NCI-H1694 (cell line): ENCODE results near the gene AAR2.

Experiments used
- DNase-seq: peaks from one replicate; lab custom pipeline; 2025; lab: John Stamatoyannopoulos, UW

AAR2 gene

DNA sequence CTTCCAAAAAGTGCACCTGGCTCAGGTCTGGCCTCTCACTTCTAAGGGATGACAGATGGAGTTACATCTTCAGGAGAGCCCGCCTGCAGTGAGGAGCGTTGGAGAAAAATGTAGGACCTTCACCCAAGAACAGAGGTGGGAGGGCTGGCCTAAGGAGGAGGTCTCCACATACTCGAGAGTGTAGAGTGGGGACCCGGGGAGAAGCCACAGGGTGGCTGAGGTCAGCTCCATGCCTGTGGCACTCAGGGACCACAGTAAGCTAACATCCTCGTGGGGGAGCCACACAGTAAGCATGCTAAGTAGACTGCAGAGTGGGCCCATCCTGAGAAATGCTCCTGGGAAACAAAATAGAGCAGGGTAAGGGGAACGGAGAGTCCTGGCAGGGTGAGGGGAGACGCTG is 24.0 kb downstream of the AAR2 start:
- DNase-seq = no peak

DNA sequence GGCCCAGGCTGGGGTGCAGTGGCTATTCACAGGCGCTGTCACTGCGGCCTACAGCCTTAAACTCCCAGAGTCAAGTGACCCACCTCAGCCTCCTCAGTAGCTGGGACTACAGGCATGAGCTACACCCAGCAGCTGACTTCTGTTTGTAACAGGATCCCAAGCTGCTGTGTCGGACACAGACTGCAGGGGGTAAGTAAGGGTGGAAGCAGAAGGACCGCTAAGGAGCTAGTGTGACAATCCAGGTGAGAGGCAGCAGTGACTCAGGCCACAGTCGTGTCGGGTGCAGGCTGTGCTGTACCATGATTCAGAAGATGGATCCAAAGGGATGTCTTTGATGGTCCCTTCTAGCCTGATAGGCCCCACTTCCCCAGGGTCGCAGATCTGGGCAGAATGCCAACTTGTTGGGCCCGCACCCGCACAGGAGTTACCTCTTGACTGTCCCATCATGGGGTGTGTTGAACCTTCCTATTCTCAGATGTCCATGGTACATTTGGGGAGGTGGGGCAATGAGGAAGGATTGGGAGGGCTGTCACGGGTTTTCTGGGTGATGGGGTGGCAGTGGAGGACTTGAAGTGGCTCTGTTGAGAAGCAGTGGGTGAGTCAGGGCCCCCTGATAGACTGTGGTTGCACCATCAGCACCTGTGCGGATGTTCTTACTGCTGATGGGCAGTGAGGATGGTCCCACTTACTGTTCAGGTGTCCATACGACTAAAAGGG is 25.3 kb downstream of the AAR2 start:
- no peak for DNase-seq

- no peak for DNase-seq
Measured at GRCh38 chr20:36262440-36262839, 26.2 kb downstream of the AAR2 start.

- DNase-seq = no peak
Measured at GRCh38 chr20:36264426-36265246, 28.4 kb downstream of the AAR2 start.

DNA sequence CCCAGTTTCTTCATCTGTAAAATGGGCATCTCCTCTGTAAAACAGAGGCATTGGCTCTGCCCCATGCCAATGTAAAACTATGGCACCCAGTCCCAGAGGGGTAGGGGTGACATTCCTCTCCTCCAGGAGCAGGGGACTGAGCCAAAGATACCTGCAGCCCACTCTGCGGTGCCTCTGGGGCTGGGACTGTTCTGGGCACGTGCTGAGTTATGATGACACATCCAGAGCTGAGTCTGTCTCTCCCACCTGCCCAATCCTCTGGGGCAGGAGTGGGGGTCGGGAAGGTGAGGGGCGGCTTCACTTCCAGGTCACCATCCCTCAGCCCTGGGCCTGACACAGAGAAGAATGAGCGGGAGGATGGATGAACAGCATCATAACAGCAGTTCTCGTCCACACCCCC is 29.9 kb downstream of the AAR2 start:
- no peak for DNase-seq

DNA sequence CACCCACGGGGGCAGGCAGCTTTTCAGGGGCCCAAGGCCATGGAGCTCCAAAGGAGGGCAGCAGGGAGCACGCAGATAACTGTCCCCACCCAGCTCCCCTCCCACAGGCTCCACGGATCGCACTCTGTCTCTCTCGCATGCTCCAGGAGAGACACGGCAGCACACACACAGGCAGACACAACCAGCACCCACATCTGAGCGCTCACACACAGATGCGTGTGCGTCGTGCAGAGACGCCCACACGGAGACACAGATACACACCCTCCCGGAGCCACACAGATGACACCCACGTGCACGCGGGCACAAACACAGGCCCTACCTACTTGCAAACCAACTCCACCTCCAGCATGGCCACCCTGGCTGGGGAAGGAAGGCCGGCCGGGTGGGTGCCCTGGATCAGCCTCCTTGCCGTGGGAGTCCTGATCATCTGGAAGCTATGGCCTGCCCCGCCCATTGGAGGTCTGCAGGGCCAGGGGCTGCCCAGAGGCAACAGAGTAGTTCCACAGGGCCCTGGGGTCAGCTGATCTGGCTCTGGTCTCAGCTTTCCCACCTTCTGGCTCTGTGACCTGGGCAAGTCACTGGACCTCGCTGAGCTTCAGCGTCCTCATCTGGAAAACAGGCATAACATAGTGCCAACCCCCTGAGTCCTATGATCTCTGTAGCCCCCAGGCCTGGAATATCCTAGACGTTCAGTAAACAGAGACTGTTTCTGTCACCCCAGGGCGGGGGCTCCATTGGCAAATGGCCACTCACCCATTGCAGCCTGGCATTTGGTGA is 31.5 kb downstream of the AAR2 start:
- DNase-seq = no peak

DNA sequence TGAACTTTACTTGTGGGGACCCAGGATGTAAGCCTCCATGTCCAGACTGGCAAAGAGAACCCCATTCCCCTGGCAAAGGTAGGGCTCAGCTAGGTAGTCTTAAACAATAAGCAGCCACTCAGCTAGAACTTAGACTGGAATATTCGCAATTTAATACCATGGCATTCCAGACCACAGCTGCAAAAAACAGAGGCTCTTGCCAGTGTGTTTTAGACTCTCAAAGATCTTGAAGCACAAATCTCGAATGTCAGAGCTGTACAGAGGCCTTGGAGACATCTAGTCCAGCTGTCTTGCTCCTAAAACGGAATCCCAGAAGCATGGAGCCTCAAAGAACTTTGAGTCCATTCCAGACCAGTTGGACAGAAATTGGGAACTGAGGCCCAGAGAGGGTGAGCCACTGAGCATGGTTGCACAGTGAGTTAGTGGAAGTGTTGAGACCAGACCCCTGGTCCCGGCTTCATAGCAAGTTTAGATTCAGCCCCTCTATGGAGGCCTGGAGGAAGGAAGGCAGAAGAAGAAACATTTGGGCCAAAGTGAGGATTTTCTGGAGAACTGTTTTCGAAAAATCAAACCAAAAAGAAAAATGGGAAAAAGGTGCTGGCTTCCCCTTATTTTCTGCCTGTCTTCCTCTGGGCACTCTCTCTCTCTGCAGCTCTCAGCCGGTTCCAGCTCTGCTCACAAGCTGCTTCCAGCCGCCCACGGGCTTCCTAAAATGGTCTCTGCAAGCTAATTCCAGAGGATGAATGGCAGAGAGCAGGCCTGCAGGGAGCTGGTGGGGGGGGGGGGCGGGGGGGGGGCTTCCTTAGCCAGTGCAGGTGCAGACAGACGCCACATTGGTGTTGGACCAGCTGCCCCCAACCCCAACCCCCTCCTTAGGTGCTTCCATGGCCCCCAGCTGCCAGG is 32.4 kb downstream of the AAR2 start:
- DNase-seq = no peak

- no peak for DNase-seq
Measured at GRCh38 chr20:36269507-36269906, 33.2 kb downstream of the AAR2 start.

GRCh38 chr20:36270744-36271638 is 34.7 kb downstream of the AAR2 start:
- no peak for DNase-seq

DNA sequence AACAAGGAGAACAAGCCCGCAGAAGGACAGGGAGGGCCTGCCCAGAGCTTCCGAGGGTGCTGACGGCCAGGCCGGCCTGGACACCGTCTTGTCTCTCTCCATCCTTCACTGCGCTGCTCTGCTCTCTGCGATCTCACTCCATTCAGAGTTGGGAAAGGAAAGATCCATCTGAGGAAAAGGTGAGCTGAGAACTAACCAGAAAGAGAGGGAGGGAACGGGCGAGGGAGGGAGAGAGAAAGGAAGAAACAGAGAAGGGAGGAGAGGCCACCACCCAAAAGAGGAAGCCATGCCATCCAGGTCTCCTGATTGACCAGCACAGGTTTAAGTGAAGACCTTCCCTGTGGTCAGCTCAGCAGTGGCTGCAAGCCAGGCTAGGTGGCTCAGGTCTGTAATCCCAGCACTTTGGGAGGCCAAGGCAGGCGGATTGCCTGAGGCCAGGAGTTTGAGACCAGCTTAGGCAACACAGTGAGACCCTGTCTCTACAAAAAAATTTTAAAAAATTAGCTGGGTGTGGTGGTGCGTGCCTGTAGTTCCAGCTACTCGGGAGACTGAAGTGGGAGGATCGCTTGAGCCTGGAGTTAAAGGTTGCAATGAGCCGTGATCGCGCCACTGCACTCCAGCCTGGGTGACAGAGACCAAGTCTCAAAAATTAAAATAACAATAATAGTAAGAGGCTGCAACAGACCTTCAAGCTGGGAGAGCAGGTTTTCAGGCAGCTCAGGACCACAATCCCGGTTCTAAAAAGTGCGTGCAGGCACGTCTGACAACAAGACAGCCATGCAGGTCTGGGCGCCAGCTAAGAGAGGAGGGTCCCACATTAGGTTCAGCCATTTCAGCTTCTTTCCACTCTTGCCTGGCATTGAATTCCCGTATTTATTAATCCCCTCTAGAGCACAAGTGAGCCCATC is 35.6 kb downstream of the AAR2 start:
- DNase-seq = no peak

GRCh38 chr20:36272547-36273220 is 36.4 kb downstream of the AAR2 start:
- no peak for DNase-seq

DNA sequence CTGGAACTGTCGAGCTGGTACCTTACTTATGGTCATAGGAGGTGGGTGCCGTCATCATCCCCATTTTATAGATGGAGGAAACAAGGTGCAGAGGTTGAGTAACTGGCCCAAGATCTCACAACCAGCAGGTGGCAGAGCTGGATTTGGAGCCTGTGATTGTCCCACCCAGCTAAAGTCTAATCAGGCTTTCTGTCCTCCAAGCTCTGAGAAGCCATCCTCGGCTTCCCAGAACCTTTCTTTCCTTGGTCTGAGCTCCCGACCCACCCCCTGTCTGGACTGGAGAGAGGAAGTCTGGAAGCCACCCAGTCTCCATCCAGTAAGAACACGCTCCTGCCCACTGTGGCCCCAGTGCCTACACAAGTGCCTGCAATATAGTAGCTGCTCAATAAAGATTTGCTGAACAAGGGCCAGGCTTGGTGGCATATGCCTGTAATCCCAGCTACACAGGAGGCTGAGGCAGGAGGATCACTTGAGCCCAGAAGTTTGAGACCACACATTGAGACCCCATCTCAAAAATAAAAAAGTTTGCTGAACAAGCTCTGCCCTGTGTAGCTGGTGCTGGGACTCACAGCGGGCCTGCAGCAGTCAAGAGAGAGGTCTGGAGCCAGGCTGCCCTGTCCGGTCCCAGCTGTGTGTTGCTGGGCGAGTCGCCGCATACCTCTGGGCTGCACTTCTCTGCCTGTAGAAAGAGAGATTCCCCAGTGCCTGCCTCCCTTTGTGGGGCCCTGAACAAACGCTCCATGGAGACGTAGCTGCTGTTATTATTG is 37.3 kb downstream of the AAR2 start:
- DNase-seq = no peak

- DNase-seq = no peak
Measured at GRCh38 chr20:36274181-36274841, 38.0 kb downstream of the AAR2 start.

- no peak for DNase-seq
Measured at GRCh38 chr20:36275011-36275410, 38.7 kb downstream of the AAR2 start.

- DNase-seq = no peak
Measured at GRCh38 chr20:36275441-36276189, 39.3 kb downstream of the AAR2 start.

GRCh38 chr20:36277546-36277945 is 41.3 kb downstream of the AAR2 start:
- no peak for DNase-seq

- no peak for DNase-seq
Measured at GRCh38 chr20:36279362-36279761, 43.1 kb downstream of the AAR2 start.
